Measurements from ENCODE around the gene TSEN34.

DNA sequence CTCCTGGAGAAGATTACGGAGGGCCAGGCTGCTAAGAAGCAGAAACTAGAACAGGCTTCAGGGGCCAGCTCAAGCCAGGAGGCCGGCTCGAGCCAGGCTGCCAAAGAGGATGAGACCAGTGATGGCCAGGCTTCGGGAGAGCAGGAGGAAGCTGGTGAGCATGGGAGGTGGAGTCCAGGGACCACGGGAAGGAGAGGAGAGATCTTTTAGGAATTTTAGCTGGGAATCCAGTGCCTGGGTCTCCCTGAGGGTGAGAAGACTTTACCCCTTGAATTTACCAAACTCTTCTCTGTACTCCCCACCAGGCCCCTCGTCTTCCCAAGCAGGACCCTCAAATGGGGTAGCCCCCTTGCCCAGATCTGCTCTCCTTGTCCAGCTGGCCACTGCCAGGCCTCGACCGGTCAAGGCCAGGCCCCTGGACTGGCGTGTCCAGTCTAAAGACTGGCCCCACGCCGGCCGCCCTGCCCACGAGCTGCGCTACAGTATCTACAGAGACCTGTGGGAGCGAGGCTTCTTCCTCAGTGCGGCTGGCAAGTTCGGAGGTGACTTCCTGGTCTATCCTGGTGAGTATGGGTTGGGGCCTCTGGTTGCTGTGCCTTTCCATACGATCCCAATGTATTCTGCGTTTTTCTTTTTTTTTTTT is 824 bp downstream of the TSEN34 start:
- TF ChIP-seq MAX (CRISPR knock-in tag; IDR thresholded peaks at IDR 0.05) (no peak), ZNF317 (CRISPR knock-in tag; IDR thresholded peaks at IDR 0.05; ENCODE audit: borderline replicate concordance, low read depth) (no peak), CTCF (IDR thresholded peaks at IDR 0.05) (no peak), SP1 (CRISPR knock-in tag; conservative IDR thresholded peaks at IDR 0.05) (no peak), JUN (CRISPR knock-in tag; IDR thresholded peaks at IDR 0.05) (no peak), ESRRA (CRISPR knock-in tag; IDR thresholded peaks at IDR 0.05; ENCODE audit: borderline replicate concordance) (no peak), ARID4B (CRISPR knock-in tag; IDR thresholded peaks at IDR 0.05; ENCODE audit: borderline replicate concordance) (no peak), NR1H2 (CRISPR knock-in tag; IDR thresholded peaks at IDR 0.05) (no peak), MLX (CRISPR knock-in tag; IDR thresholded peaks at IDR 0.05) (no peak)
- TF ChIP-seq, protein P1, sequence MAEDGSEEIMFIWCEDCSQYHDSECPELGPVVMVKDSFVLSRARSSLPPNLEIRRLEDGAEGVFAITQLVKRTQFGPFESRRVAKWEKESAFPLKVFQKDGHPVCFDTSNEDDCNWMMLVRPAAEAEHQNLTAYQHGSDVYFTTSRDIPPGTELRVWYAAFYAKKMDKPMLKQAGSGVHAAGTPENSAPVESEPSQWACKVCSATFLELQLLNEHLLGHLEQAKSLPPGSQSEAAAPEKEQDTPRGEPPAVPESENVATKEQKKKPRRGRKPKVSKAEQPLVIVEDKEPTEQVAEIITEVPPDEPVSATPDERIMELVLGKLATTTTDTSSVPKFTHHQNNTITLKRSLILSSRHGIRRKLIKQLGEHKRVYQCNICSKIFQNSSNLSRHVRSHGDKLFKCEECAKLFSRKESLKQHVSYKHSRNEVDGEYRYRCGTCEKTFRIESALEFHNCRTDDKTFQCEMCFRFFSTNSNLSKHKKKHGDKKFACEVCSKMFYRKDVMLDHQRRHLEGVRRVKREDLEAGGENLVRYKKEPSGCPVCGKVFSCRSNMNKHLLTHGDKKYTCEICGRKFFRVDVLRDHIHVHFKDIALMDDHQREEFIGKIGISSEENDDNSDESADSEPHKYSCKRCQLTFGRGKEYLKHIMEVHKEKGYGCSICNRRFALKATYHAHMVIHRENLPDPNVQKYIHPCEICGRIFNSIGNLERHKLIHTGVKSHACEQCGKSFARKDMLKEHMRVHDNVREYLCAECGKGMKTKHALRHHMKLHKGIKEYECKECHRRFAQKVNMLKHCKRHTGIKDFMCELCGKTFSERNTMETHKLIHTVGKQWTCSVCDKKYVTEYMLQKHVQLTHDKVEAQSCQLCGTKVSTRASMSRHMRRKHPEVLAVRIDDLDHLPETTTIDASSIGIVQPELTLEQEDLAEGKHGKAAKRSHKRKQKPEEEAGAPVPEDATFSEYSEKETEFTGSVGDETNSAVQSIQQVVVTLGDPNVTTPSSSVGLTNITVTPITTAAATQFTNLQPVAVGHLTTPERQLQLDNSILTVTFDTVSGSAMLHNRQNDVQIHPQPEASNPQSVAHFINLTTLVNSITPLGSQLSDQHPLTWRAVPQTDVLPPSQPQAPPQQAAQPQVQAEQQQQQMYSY (CRISPR knock-in tag; IDR thresholded peaks at IDR 0.05), result no peak
- TF ChIP-seq, protein P2, sequence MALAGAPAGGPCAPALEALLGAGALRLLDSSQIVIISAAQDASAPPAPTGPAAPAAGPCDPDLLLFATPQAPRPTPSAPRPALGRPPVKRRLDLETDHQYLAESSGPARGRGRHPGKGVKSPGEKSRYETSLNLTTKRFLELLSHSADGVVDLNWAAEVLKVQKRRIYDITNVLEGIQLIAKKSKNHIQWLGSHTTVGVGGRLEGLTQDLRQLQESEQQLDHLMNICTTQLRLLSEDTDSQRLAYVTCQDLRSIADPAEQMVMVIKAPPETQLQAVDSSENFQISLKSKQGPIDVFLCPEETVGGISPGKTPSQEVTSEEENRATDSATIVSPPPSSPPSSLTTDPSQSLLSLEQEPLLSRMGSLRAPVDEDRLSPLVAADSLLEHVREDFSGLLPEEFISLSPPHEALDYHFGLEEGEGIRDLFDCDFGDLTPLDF (CRISPR knock-in tag; IDR thresholded peaks at IDR 0.05), result no peak
